ENCODE results near the gene SHANK3. TPM values are rescaled to one million over a fixed set of nuclear protein-coding genes. Genes with fewer than 3 reads are reported as not detected.
A peak's percentile ranks its signal among the peaks of the same experiment; 100 is the strongest.

The SHANK3 gene
- total RNA-seq, 6 experiments from 2014 or later, result 9.7 to 16.0 (median 14.8) TPM

DNA sequence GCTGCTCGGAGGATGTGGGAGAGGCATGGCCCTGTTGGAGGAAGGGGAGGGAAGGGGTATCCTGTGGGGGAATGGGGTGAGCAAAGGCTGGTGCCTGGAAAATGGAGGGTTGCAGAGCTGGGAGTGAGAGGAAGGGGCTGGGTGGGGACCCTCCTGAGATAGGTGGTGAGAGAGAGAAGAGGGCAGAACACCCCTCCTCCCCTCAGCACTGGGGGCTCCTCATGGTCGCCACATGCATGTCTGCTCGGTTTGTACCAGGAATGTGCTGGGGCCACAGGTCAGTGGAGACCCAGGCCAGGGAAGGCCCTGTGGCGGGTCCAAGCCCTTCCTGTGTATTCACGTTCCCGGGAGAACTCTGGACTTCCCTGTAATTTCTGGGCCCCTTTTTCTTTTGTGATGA is 37.6 kb downstream of the SHANK3 start:
- 94% methylated on average over 2 of the region's 6 CpGs for WGBS (ENCODE audit: insufficient coverage, low coverage, low lambda C conversion rate, missing lambda C conversion rate)
- intact Hi-C loops (cut with DNase I), result no loop called here
- H3K4me3 ChIP-seq, result no peak overlapping the region
- DNase-seq (peak; percentile 5 to 37 (median 37)), ATAC-seq (no peak)
- no peak overlapping the region for H3K27ac ChIP-seq
- H3K36me3 ChIP-seq, result peaks cover 0 to 10% (median 2%) of the 10 kb centered on the region in 4 donors
- no peak for TF ChIP-seq POLR2A (IDR thresholded peaks at IDR 0.05)
- TF ChIP-seq, protein P1, sequence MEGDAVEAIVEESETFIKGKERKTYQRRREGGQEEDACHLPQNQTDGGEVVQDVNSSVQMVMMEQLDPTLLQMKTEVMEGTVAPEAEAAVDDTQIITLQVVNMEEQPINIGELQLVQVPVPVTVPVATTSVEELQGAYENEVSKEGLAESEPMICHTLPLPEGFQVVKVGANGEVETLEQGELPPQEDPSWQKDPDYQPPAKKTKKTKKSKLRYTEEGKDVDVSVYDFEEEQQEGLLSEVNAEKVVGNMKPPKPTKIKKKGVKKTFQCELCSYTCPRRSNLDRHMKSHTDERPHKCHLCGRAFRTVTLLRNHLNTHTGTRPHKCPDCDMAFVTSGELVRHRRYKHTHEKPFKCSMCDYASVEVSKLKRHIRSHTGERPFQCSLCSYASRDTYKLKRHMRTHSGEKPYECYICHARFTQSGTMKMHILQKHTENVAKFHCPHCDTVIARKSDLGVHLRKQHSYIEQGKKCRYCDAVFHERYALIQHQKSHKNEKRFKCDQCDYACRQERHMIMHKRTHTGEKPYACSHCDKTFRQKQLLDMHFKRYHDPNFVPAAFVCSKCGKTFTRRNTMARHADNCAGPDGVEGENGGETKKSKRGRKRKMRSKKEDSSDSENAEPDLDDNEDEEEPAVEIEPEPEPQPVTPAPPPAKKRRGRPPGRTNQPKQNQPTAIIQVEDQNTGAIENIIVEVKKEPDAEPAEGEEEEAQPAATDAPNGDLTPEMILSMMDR (IDR thresholded peaks at IDR 0.05), result no peak
- H3K27me3 ChIP-seq, result no peaks in the 10 kb centered on the region
- H3K4me1 ChIP-seq, result peaks cover 0 to 5% (median 0%) of the 10 kb centered on the region in 4 donors
- H3K9me3 ChIP-seq, result no peaks in the 10 kb centered on the region

DNA sequence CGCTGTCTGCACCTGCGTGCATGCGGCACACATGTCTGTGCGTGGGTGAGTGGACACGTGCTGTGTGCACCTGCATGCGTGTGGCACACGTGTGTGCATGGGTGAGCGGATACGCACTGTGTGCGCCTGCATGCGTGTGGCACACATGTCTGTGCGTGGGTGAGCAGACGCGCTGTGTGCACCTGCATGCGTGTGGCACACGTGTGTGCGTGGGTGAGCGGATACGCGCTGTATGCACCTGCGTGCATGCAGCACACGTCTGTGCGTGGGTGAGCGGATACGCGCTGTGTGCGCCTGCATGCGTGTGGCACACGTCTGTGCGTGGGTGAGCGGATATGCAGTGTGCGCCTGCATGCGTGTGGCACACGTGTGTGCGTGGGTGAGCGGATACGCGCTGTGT is 38.3 kb downstream of the SHANK3 start:
- Histone ChIP-seq H3K36me3 (peaks cover 0 to 7% (median 2%) of the 10 kb centered on the region in 4 donors), H3K9me3 (no peaks in the 10 kb centered on the region), H3K27ac (no peak overlapping the region), H3K27me3 (no peaks in the 10 kb centered on the region), H3K4me1 (peaks cover 0 to 5% (median 0%) of the 10 kb centered on the region in 4 donors), H3K4me3 (no peak overlapping the region)
- 95% methylated on average over 22 of the region's 38 CpGs for WGBS (ENCODE audit: insufficient coverage, low coverage, low lambda C conversion rate, missing lambda C conversion rate)
- DNase-seq (peak; percentile 11 to 45 (median 36)), ATAC-seq (no peak)
- intact Hi-C loops (cut with DNase I), result no loop called here
- no peak for TF ChIP-seq POLR2A (IDR thresholded peaks at IDR 0.05)
- TF ChIP-seq, protein P1 (IDR thresholded peaks at IDR 0.05), result no peak

DNA sequence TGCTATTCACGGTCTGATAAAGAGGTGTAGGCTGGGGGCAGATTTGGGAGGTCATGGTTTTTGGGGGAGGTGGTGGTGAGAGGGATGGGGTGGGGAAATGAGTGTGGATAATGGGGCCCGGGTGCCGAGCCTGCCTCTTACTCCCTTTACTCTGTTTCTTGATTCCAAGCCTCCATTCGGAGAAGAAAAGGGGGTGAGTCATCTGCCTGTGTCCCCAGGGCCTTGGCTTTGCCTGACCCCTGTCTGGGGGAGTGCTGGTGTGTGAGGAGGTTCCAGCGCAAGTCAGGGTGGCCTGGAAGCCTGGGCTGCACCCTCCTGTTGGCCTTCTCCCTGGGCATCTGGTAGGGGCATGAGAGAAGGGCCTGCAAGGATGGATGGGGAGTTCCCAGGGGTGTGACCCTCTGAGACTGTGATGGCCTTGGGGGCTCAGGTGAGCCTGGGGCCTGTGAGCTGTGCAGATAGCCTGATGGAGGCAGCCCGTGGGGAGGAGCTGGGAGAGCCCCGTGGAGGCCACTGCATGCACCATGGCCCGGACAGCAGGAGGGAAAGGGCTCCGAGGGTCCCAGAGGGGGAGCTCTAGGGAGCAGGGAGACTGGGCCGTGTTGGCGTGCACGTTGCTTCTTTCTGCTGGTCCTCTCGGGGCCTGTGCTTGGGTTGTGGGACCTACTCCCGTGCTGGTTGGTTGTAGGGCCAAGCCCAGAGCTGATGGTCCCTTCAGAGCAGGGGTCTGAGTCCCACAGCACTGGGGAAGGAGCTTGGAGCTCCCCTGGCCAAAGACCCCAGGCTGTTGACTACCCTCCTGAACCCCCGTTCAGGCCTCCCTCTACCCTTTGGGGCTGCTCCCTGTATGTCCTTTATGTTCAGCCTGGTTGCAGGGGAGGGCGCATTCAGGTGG is 39.1 kb downstream of the SHANK3 start:
- no peak for ATAC-seq
- 70% methylated on average over 5 of the region's 16 CpGs for WGBS (ENCODE audit: insufficient coverage, low coverage, low lambda C conversion rate, missing lambda C conversion rate)
- TF ChIP-seq POLR2A (IDR thresholded peaks at IDR 0.05), result no peak
- TF ChIP-seq, protein P1 (IDR thresholded peaks at IDR 0.05), result no peak

DNA sequence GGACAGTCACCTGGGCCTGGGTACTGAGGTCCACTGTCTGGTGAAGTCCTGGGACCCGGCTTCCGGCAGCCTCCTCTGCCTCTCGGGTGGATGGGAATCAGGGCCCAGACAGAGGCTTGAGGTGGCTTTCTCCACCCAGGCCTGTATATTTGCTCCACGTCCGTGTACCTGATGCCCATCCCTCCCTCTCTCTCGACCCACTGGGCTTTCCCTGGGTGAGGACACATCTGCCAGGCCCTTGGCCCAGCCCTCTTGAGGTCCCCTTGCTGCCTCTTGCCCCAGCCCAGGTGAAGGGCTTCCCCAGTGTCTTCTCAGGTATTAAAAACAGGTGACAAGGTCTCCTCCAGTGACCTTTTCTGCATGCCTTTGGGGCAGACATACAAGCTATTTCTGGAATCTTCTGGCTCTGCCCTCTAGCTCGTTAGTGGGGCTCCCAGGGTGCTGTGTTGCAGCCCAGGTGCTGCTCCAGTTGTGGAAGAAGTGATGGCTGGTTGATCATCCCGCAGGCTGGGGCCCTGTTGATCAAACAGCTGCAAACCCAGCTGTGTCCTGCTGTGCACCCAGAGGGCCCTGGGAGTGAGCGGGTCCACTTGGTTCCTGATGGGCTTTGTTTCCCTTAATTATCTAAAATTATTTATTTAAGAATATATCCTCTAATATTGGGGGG is 39.9 kb downstream of the SHANK3 start:
- WGBS (ENCODE audit: insufficient coverage, low coverage, low lambda C conversion rate, missing lambda C conversion rate), result 44% methylated on average over 3 of the region's 9 CpGs
- intact Hi-C loops (cut with DNase I), result no loop called here
- Histone ChIP-seq H3K4me3 (no peak overlapping the region), H3K27me3 (no peaks in the 10 kb centered on the region), H3K4me1 (peaks cover 0 to 5% (median 0%) of the 10 kb centered on the region in 4 donors), H3K9me3 (no peaks in the 10 kb centered on the region), H3K36me3 (no peaks in the 10 kb centered on the region), H3K27ac (no peak overlapping the region)
- peak in 1 of 3 donors; percentile 38 for DNase-seq
- no peak for ATAC-seq
- no peak for TF ChIP-seq POLR2A (IDR thresholded peaks at IDR 0.05)
- TF ChIP-seq, protein P1 (IDR thresholded peaks at IDR 0.05), result no peak

More for the DNA sequence above, 39.1 kb downstream of the SHANK3 start:
- Histone ChIP-seq H3K27me3 (no peaks in the 10 kb centered on the region), H3K27ac (no peak overlapping the region), H3K9me3 (no peaks in the 10 kb centered on the region), H3K4me3 (no peak overlapping the region), H3K36me3 (peaks cover 0 to 1% (median under 1%) of the 10 kb centered on the region in 4 donors), H3K4me1 (peaks cover 0 to 5% (median 0%) of the 10 kb centered on the region in 4 donors)
- peak in 2 of 3 donors; percentile 18 to 46 for DNase-seq
- intact Hi-C loops (cut with DNase I), result no loop called here
